ENCODE measurements around the gene SLAMF1. TPM values are rescaled to one million over a fixed set of nuclear protein-coding genes. Genes with fewer than 3 reads are reported as not detected.
"Not testable (repeated sequence)": the region's sequence is repeated elsewhere in the genome, so short reads cannot be mapped to it uniquely, and the experiment has no call there.

SLAMF1 gene
- total RNA-seq, result under 0.01 TPM

- DNase-seq (ENCODE audit: low read depth in 2 of 3, low spot score in 2 of 3), result peak in 2 of 3 donors; percentile 77
These were observed at the start of gene SLAMF1 for GRCh38 chr1:160646711-160647328. SLAMF1 (minus strand) TSS chr1:160647044; CDS start chr1:160646945, 99 bp downstream.

GRCh38 chr1:160692390-160692789, 45.5 kb upstream of the SLAMF1 start:
- not testable (repeated sequence) for DNase-seq (ENCODE audit: low read depth in 2 of 3, low spot score in 2 of 3)

- DNase-seq (ENCODE audit: low read depth in 2 of 3, low spot score in 2 of 3), result no peak
These were observed 38.4 kb upstream of the SLAMF1 start for GRCh38 chr1:160685266-160685665.

GRCh38 chr1:160682983-160683865, 36.4 kb upstream of the SLAMF1 start:
- DNase-seq (ENCODE audit: low read depth in 2 of 3, low spot score in 2 of 3), result no peak

- no peak for DNase-seq (ENCODE audit: low read depth in 2 of 3, low spot score in 2 of 3)
These were observed 35.0 kb upstream of the SLAMF1 start for GRCh38 chr1:160681891-160682140.

GRCh38 chr1:160681066-160681890, 34.4 kb upstream of the SLAMF1 start:
- DNase-seq (ENCODE audit: low read depth in 2 of 3, low spot score in 2 of 3), result peak; percentile 75 to 94 (median 88)

- DNase-seq (ENCODE audit: low read depth in 2 of 3, low spot score in 2 of 3), result no peak
These were observed 33.6 kb upstream of the SLAMF1 start for GRCh38 chr1:160680399-160680798.

GRCh38 chr1:160679893-160680292, 33.0 kb upstream of the SLAMF1 start:
- no peak for DNase-seq (ENCODE audit: low read depth in 2 of 3, low spot score in 2 of 3)

GRCh38 chr1:160676869-160677597, 30.2 kb upstream of the SLAMF1 start:
- DNase-seq (ENCODE audit: low read depth in 2 of 3, low spot score in 2 of 3), result no peak

- DNase-seq (ENCODE audit: low read depth in 2 of 3, low spot score in 2 of 3), result peak; percentile 47 to 75 (median 68)
These were observed 29.0 kb upstream of the SLAMF1 start for GRCh38 chr1:160675641-160676410.

- no peak for DNase-seq (ENCODE audit: low read depth in 2 of 3, low spot score in 2 of 3)
These were observed 27.6 kb upstream of the SLAMF1 start for GRCh38 chr1:160674415-160674814.

- DNase-seq (ENCODE audit: low read depth in 2 of 3, low spot score in 2 of 3), result no peak
These were observed 26.2 kb upstream of the SLAMF1 start for GRCh38 chr1:160672789-160673695.

GRCh38 chr1:160671603-160672517, 25.0 kb upstream of the SLAMF1 start:
- DNase-seq (ENCODE audit: low read depth in 2 of 3, low spot score in 2 of 3), result no peak

- no peak for DNase-seq (ENCODE audit: low read depth in 2 of 3, low spot score in 2 of 3)
These were observed 23.9 kb upstream of the SLAMF1 start for GRCh38 chr1:160670701-160671100.

GRCh38 chr1:160669802-160670201, 23.0 kb upstream of the SLAMF1 start:
- DNase-seq (ENCODE audit: low read depth in 2 of 3, low spot score in 2 of 3), result no peak

- no peak for DNase-seq (ENCODE audit: low read depth in 2 of 3, low spot score in 2 of 3)
These were observed 22.4 kb upstream of the SLAMF1 start for GRCh38 chr1:160669276-160669675.

- DNase-seq (ENCODE audit: low read depth in 2 of 3, low spot score in 2 of 3), result no peak
These were observed 21.1 kb upstream of the SLAMF1 start for GRCh38 chr1:160667896-160668295.

GRCh38 chr1:160666079-160666442, 19.2 kb upstream of the SLAMF1 start:
- no peak for DNase-seq (ENCODE audit: low read depth in 2 of 3, low spot score in 2 of 3)

Measured in hematopoietic multipotent progenitor cell (in vitro differentiated cells).